ENCODE results near the gene FSTL5.

The FSTL5 gene

DNA sequence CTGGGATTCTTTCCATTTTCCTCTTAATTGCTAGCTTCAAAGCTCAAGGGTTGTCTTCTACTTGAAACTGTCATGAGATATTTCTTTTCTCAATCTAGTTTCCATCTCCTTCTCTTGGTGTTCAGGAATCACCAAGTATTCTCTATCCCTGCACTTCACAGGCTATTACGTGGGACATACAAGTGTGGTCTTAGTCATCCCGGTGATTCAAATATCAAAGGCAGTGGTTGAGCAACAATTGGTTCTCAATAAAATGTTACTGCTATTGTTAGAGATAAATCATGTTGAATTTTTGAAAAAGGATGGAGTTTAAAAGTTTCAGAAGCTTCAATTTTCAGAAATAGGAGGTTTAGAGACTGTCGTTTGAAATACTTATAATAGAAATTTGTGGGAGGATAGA, 812.9 kb downstream of the FSTL5 start:
- no peak for ATAC-seq

DNA sequence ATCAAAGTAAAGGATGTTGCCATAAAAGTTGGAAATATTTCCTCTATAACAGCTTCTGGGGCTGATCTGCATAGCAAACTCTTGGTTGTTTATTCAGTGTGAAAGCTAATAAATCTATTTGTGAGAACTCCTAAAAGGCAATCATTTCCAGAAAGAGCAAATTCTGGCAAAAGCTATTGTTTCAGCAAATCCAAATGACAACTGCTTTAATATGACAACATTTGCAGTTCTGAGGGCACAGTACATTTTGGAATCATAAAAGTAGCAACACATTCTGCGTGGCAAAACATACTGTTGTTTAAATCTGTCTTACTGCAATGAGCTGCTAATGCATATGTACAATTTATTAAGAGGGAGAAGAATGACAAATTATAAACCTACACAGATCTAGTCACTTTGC, 818.1 kb downstream of the FSTL5 start:
- TF ChIP-seq CSDC2 (CRISPR knock-in tag; IDR thresholded peaks at IDR 0.05) (no peak), CSRNP3 (CRISPR knock-in tag; IDR thresholded peaks at IDR 0.05) (no peak), ZC3H10 (CRISPR knock-in tag; IDR thresholded peaks at IDR 0.05) (no peak)
- no peak for ATAC-seq

More for the DNA sequence above, 812.9 kb downstream of the FSTL5 start:
- TF ChIP-seq, protein P1, sequence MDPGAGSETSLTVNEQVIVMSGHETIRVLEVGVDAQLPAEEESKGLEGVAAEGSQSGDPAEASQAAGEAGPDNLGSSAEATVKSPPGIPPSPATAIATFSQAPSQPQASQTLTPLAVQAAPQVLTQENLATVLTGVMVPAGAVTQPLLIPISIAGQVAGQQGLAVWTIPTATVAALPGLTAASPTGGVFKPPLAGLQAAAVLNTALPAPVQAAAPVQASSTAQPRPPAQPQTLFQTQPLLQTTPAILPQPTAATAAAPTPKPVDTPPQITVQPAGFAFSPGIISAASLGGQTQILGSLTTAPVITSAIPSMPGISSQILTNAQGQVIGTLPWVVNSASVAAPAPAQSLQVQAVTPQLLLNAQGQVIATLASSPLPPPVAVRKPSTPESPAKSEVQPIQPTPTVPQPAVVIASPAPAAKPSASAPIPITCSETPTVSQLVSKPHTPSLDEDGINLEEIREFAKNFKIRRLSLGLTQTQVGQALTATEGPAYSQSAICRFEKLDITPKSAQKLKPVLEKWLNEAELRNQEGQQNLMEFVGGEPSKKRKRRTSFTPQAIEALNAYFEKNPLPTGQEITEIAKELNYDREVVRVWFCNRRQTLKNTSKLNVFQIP (CRISPR knock-in tag; IDR thresholded peaks at IDR 0.05; ENCODE audit: borderline replicate concordance, low read depth) = no peak
- TF ChIP-seq ZNF70 (CRISPR knock-in tag; IDR thresholded peaks at IDR 0.05) (no peak), ISL1 (CRISPR knock-in tag; IDR thresholded peaks at IDR 0.05) (no peak), PPARA (CRISPR knock-in tag; IDR thresholded peaks at IDR 0.05; ENCODE audit: borderline replicate concordance) (no peak), ZC3H10 (CRISPR knock-in tag; IDR thresholded peaks at IDR 0.05) (no peak), SNAI2 (CRISPR knock-in tag; IDR thresholded peaks at IDR 0.05) (no peak), CSDC2 (CRISPR knock-in tag; IDR thresholded peaks at IDR 0.05) (no peak), OSR1 (CRISPR knock-in tag; IDR thresholded peaks at IDR 0.05) (no peak), BACH2 (CRISPR knock-in tag; IDR thresholded peaks at IDR 0.05; ENCODE audit: borderline replicate concordance) (no peak), ESRRG (CRISPR knock-in tag; IDR thresholded peaks at IDR 0.05) (no peak), ZFP30 (CRISPR knock-in tag; IDR thresholded peaks at IDR 0.05) (no peak), ZNF565 (CRISPR knock-in tag; conservative IDR thresholded peaks at IDR 0.05; ENCODE audit: low read depth) (no peak), GLIS3 (CRISPR knock-in tag; IDR thresholded peaks at IDR 0.05) (no peak), TCF4 (CRISPR knock-in tag; IDR thresholded peaks at IDR 0.05; ENCODE audit: borderline replicate concordance) (no peak), ZNF8 (CRISPR knock-in tag; IDR thresholded peaks at IDR 0.05) (no peak), TOX (CRISPR knock-in tag; IDR thresholded peaks at IDR 0.05; ENCODE audit: borderline replicate concordance) (no peak), RARB (CRISPR knock-in tag; IDR thresholded peaks at IDR 0.05) (no peak)
- TF ChIP-seq, protein P2, sequence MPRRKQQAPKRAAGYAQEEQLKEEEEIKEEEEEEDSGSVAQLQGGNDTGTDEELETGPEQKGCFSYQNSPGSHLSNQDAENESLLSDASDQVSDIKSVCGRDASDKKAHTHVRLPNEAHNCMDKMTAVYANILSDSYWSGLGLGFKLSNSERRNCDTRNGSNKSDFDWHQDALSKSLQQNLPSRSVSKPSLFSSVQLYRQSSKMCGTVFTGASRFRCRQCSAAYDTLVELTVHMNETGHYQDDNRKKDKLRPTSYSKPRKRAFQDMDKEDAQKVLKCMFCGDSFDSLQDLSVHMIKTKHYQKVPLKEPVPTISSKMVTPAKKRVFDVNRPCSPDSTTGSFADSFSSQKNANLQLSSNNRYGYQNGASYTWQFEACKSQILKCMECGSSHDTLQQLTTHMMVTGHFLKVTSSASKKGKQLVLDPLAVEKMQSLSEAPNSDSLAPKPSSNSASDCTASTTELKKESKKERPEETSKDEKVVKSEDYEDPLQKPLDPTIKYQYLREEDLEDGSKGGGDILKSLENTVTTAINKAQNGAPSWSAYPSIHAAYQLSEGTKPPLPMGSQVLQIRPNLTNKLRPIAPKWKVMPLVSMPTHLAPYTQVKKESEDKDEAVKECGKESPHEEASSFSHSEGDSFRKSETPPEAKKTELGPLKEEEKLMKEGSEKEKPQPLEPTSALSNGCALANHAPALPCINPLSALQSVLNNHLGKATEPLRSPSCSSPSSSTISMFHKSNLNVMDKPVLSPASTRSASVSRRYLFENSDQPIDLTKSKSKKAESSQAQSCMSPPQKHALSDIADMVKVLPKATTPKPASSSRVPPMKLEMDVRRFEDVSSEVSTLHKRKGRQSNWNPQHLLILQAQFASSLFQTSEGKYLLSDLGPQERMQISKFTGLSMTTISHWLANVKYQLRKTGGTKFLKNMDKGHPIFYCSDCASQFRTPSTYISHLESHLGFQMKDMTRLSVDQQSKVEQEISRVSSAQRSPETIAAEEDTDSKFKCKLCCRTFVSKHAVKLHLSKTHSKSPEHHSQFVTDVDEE (CRISPR knock-in tag; IDR thresholded peaks at IDR 0.05) = no peak
- TF ChIP-seq, protein P3, sequence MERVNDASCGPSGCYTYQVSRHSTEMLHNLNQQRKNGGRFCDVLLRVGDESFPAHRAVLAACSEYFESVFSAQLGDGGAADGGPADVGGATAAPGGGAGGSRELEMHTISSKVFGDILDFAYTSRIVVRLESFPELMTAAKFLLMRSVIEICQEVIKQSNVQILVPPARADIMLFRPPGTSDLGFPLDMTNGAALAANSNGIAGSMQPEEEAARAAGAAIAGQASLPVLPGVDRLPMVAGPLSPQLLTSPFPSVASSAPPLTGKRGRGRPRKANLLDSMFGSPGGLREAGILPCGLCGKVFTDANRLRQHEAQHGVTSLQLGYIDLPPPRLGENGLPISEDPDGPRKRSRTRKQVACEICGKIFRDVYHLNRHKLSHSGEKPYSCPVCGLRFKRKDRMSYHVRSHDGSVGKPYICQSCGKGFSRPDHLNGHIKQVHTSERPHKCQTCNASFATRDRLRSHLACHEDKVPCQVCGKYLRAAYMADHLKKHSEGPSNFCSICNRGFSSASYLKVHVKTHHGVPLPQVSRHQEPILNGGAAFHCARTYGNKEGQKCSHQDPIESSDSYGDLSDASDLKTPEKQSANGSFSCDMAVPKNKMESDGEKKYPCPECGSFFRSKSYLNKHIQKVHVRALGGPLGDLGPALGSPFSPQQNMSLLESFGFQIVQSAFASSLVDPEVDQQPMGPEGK (CRISPR knock-in tag; IDR thresholded peaks at IDR 0.05; ENCODE audit: borderline replicate concordance) = no peak

GRCh38 chr4:161343569-161343950, 820.2 kb downstream of the FSTL5 start:
- TF ChIP-seq CSRNP3 (CRISPR knock-in tag; IDR thresholded peaks at IDR 0.05) = no peak
- no peak for TF ChIP-seq TCF4 (CRISPR knock-in tag; IDR thresholded peaks at IDR 0.05; ENCODE audit: borderline replicate concordance)
- TF ChIP-seq PPARA (CRISPR knock-in tag; IDR thresholded peaks at IDR 0.05; ENCODE audit: borderline replicate concordance) = no peak
- no peak for TF ChIP-seq RARB (CRISPR knock-in tag; IDR thresholded peaks at IDR 0.05)
- no peak for TF ChIP-seq ZNF70 (CRISPR knock-in tag; IDR thresholded peaks at IDR 0.05)
- TF ChIP-seq CSDC2 (CRISPR knock-in tag; IDR thresholded peaks at IDR 0.05) = no peak
- TF ChIP-seq, protein P1 (CRISPR knock-in tag; IDR thresholded peaks at IDR 0.05; ENCODE audit: borderline replicate concordance, low read depth) = no peak
- no peak for TF ChIP-seq CREB5 (CRISPR knock-in tag; IDR thresholded peaks at IDR 0.05; ENCODE audit: low read depth)
- ATAC-seq = no peak

All from SK-N-SH treated with all-trans-retinoic acid at 6 μM for 48 hours (cell line).